Gastrocnemius medialis (tissue), 4 donors: ENCODE results near the gene SEMA4A. TPM values are rescaled to one million over a fixed set of nuclear protein-coding genes. Genes with fewer than 3 reads are reported as not detected.

Experiments used
- ATAC-seq, 2 donors: fragments of 150-250 bp; one replicate each; pipeline ENCODE4 v1.9.1; 2016
- DNase-seq, 2 donors: peaks; one replicate each; pipeline ENCODE4 v3.0.0-alpha.2; 2019
- H3K27ac ChIP-seq, 4 donors: fragments of 200-600 bp; sonication (generic); 1 replicate in 1 of 4; 2 replicates in 3 of 4; pipeline ENCODE4 v1.5.1; 2016 to 2018; ENCODE audit warnings: mild to moderate bottlenecking in 2 of 4, moderate library complexity in 1 of 4
- H3K27me3 ChIP-seq, 3 donors: fragments of 200-600 bp; sonication (generic) in 2 of 3; 1 replicate in 1 of 3; 2 replicates in 2 of 3; pipeline versions ENCODE4 v1.5.1 to v1.6.0; 2016 to 2019; ENCODE audit warnings: mild to moderate bottlenecking in 1 of 3, moderate library complexity in 1 of 3
- H3K36me3 ChIP-seq, 2 donors: fragments of 200-600 bp; sonication (generic) in 1 of 2; one replicate each; pipeline ENCODE4 v1.5.1; 2017 to 2018
- H3K4me1 ChIP-seq, 2 donors: fragments of 200-600 bp; sonication (generic) in 1 of 2; one replicate each; pipeline ENCODE4 v1.5.1; 2016 to 2017; ENCODE audit warnings: mild to moderate bottlenecking in 2 of 2
- H3K4me3 ChIP-seq, 4 donors: fragments of 200-600 bp; sonication (generic) in 3 of 4; 1 replicate in 1 of 4; 2 replicates in 3 of 4; pipeline ENCODE4 v1.5.1; 2016 to 2019; ENCODE audit warnings: mild to moderate bottlenecking in 2 of 4
- H3K9me3 ChIP-seq, 3 donors: fragments of 200-600 bp; sonication (generic) in 2 of 3; 1 replicate in 1 of 3; 2 replicates in 2 of 3; pipeline ENCODE4 v1.5.1; 2016 to 2019
- CTCF ChIP-seq, 5 experiments: fragments of 450-650 bp in 3 of 5; fragments of 200-600 bp in 2 of 5; sonication (generic) in 2 of 5; IDR thresholded peaks in 4 of 5; conservative IDR thresholded peaks in 1 of 5; 1 replicate in 4 of 5; 2 replicates in 1 of 5; pipeline ENCODE4 v1.5.1; 2016 to 2019; ENCODE audit warnings: antibody characterized with exemption in 5 of 5, mild to moderate bottlenecking in 3 of 5, moderate library complexity in 3 of 5
- POLR2A ChIP-seq, 2 donors: fragments of 450-650 bp; IDR thresholded peaks; one replicate each; pipeline ENCODE4 v1.6.1; 2017; ENCODE audit warnings: antibody characterized with exemption in 2 of 2, mild to moderate bottlenecking in 2 of 2, moderate library complexity in 2 of 2
- in situ Hi-C, 4 donors: fragments of 200-750 bp; cut with MboI; loops; one replicate each; pipeline versions ENCODE4 v1.15.0 to v1.8.0; 2017; ENCODE audit warnings: low sequenced_read_pairs in 4 of 4
- intact Hi-C: fragments of 100-400 bp; cut with DNase I; formaldehyde crosslinking; loops from one replicate; pipeline ENCODE4 v1.15.1; 2023; ENCODE audit warnings: low total_unique reads
- total RNA-seq, 4 donors: library from RNA; depleted of rRNA; stranded (reverse); fragments of >200 nt; gene quantifications; one replicate each; pipeline versions ENCODE4 v1.1.0 to v1.2.3, GENCODE V29; 2016

SEMA4A gene
- total RNA-seq, 4 donors from 2014 or later: 0.29 to 2.4 (median 1.2) TPM

DNA sequence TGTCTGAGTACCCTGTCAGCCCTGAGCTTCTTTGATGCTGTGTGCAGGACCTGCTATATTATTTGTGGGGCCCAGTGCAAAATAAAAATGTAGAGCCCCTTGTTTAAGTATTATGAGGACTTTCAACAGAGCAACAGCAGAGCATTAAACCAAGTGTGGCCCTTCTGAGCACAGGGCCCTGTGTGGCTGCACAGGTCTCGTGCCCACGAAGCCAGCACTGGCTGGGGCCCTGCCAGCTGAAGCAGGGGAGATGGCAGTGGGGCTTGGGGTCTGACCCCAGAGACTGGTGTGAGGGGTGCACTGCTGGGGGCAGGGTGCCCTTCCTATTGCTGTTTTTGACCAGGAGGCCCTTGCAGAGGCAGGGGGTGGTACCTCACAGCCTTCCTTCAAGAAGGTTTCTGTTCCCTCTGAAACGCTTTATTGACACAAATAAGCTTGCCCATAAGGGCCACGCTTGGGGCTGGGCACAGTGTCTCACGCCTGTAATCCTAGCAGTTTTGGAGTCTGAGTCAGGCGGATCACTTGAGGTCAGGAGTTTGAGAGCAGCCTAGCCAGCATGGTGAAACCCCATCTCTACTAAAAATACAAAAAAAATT lies 2.2 kb upstream of the SEMA4A start:
- intact Hi-C loops: no loop called here
- ATAC-seq (no peak), DNase-seq (no peak)
- peaks cover 8% of the 10 kb centered on the region in 2 donors for H3K4me1 ChIP-seq
- no peak overlapping the region for H3K27ac ChIP-seq
- peaks cover 8 to 21% (median 17%) of the 10 kb centered on the region in 3 donors for H3K27me3 ChIP-seq
- H3K4me3 ChIP-seq: no peak overlapping the region
- no peaks in the 10 kb centered on the region for H3K36me3 ChIP-seq
- TF ChIP-seq POLR2A (IDR thresholded peaks at IDR 0.05): no peak
- in situ Hi-C loops: no loop called here
- no peaks in the 10 kb centered on the region for H3K9me3 ChIP-seq

GRCh38 chr1:156152628-156153027 lies 757 bp upstream of the SEMA4A start:
- no peaks in the 10 kb centered on the region for H3K36me3 ChIP-seq
- no peak overlapping the region for H3K27ac ChIP-seq
- TF ChIP-seq POLR2A (IDR thresholded peaks at IDR 0.05) (no peak), CTCF (IDR thresholded peaks at IDR 0.05 in 4 of 5, conservative IDR thresholded peaks at IDR 0.05 in 1 of 5) (no peak)
- ATAC-seq: no peak
- no peaks in the 10 kb centered on the region for H3K9me3 ChIP-seq
- intact Hi-C loops (no loop called here), in situ Hi-C loops (no loop called here)
- peaks cover 8 to 21% (median 17%) of the 10 kb centered on the region in 3 donors for H3K27me3 ChIP-seq
- DNase-seq: no peak
- no peak overlapping the region for H3K4me3 ChIP-seq
- peaks cover 0 to 4% of the 10 kb centered on the region in 2 donors for H3K4me1 ChIP-seq

DNA sequence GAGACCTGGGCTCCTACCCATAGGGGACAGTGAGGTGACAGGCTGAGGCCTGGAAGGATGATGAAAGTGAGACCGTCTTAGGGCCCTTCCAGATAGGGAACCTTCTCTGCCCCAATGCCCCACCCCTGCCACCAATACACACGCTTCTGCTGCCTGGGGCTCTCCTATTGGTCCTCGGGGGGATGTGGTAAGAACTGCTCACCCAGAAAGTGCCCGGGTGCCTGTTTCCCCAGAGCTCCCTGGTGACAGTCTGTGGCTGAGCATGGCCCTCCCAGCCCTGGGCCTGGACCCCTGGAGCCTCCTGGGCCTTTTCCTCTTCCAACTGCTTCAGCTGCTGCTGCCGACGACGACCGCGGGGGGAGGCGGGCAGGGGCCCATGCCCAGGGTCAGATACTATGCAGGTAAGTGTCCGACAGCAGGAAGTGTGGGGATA lies 948 bp downstream of the SEMA4A start:
- no peak overlapping the region for H3K27ac ChIP-seq
- peak in 1 of 2 donors; percentile 28 for ATAC-seq
- intact Hi-C loops (no loop called here), in situ Hi-C loops (no loop called here)
- no peak for TF ChIP-seq POLR2A (IDR thresholded peaks at IDR 0.05)
- TF ChIP-seq CTCF (IDR thresholded peaks at IDR 0.05 in 4 of 5, conservative IDR thresholded peaks at IDR 0.05 in 1 of 5): no peak
- no peak overlapping the region for H3K4me3 ChIP-seq
- peaks cover 6 to 14% (median 8%) of the 10 kb centered on the region in 3 donors for H3K27me3 ChIP-seq
- no peaks in the 10 kb centered on the region for H3K9me3 ChIP-seq
- no peak for DNase-seq
- peaks cover 0 to 4% of the 10 kb centered on the region in 2 donors for H3K4me1 ChIP-seq
- no peaks in the 10 kb centered on the region for H3K36me3 ChIP-seq

- ATAC-seq (no peak), DNase-seq (no peak)
- in situ Hi-C loops: no loop called here
- TF ChIP-seq CTCF (IDR thresholded peaks at IDR 0.05 in 4 of 5, conservative IDR thresholded peaks at IDR 0.05 in 1 of 5) (no peak), POLR2A (IDR thresholded peaks at IDR 0.05) (no peak)
- intact Hi-C loops: no loop called here
- Histone ChIP-seq H3K9me3 (no peaks in the 10 kb centered on the region), H3K4me3 (no peak overlapping the region), H3K27me3 (no peaks in the 10 kb centered on the region), H3K36me3 (no peaks in the 10 kb centered on the region), H3K4me1 (peaks cover 10 to 14% of the 10 kb centered on the region in 2 donors), H3K27ac (no peak overlapping the region)
These were observed 2.5 kb downstream of the SEMA4A start for GRCh38 chr1:156155756-156156510.

DNA sequence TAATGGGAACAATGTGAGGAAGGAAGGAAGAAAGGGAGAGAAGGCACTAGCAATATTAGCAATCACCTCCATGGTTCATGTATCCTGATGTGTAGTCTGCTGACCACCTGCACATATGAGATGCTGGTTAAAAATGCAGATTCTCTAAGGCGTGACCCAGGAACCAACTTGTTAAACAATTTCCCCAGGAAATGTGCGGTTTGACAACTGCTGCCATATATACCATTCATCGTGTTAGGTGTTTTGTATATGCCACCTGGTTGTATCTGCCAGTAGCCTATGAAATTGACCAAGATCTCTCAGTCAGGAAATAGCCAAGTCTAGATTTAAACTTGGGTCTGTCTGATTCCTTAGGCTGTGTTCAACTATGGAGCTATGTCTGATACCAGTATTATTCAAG lies 4.1 kb downstream of the SEMA4A start:
- H3K36me3 ChIP-seq: no peaks in the 10 kb centered on the region
- H3K27ac ChIP-seq: no peak overlapping the region
- intact Hi-C loops (no loop called here), in situ Hi-C loops (no loop called here)
- H3K4me1 ChIP-seq: peaks cover 10 to 18% of the 10 kb centered on the region in 2 donors
- no peak for ATAC-seq
- TF ChIP-seq CTCF (IDR thresholded peaks at IDR 0.05 in 4 of 5, conservative IDR thresholded peaks at IDR 0.05 in 1 of 5) (no peak), POLR2A (IDR thresholded peaks at IDR 0.05) (no peak)
- no peaks in the 10 kb centered on the region for H3K9me3 ChIP-seq
- H3K27me3 ChIP-seq: no peaks in the 10 kb centered on the region
- no peak for DNase-seq
- no peak overlapping the region for H3K4me3 ChIP-seq
